ENCODE results near the gene SPINT1.

DNA sequence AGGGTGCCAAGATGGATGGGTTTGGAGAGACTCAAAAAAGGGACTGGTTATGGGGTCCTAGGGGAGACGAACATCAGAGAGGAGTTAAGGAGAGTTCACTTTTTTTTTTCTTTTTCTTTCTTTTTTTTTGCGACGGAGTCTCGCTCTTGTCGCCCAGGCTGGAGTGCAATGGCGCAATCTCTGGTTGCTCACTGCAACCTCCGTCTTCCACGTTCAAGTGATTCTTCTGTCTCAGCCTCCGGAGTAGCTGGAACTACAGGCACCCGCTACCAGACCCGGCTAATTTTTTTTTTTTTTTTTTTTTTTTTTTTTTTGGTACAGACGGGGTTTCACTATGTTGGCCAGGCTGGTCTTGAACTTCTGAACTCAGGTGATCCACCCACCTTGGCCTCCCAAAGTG is 1.2 kb downstream of the SPINT1 start:
- TF ChIP-seq, protein P1, sequence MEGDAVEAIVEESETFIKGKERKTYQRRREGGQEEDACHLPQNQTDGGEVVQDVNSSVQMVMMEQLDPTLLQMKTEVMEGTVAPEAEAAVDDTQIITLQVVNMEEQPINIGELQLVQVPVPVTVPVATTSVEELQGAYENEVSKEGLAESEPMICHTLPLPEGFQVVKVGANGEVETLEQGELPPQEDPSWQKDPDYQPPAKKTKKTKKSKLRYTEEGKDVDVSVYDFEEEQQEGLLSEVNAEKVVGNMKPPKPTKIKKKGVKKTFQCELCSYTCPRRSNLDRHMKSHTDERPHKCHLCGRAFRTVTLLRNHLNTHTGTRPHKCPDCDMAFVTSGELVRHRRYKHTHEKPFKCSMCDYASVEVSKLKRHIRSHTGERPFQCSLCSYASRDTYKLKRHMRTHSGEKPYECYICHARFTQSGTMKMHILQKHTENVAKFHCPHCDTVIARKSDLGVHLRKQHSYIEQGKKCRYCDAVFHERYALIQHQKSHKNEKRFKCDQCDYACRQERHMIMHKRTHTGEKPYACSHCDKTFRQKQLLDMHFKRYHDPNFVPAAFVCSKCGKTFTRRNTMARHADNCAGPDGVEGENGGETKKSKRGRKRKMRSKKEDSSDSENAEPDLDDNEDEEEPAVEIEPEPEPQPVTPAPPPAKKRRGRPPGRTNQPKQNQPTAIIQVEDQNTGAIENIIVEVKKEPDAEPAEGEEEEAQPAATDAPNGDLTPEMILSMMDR (IDR thresholded peaks at IDR 0.05; ENCODE audit: poor library complexity): no peak
- TF ChIP-seq EZH2 (IDR thresholded peaks at IDR 0.05; ENCODE audit: borderline replicate concordance): no peak
- TF ChIP-seq EZH2phosphoT487 (IDR thresholded peaks at IDR 0.05; ENCODE audit: low read depth, severe bottlenecking, unreplicated experiment): no peak

Data from hepatocyte (in vitro differentiated cells).